ENCODE data around the gene NSRP1.

- TF ChIP-seq CTCF (IDR thresholded peaks at IDR 0.05), result no peak
- no peak for TF ChIP-seq POLR2A (IDR thresholded peaks at IDR 0.05)
These were observed 83.0 kb downstream of the NSRP1 start for GRCh38 chr17:30199600-30199999.
